H7 (cell line): ENCODE results near the gene CASKIN1. TPM values are rescaled to one million over a fixed set of nuclear protein-coding genes. Genes with fewer than 3 reads are reported as not detected.
A peak's percentile ranks its signal among the peaks of the same experiment; 100 is the strongest.
"Not testable (repeated sequence)": the region's sequence is repeated elsewhere in the genome, so short reads cannot be mapped to it uniquely, and the experiment has no call there.

Experiments used
- DNase-seq: peaks from one replicate; pipeline ENCODE4 v3.0.0; 2012
- H3K27me3 ChIP-seq: 2 replicates; pipeline ENCODE4 v1.6.0; 2011; ENCODE audit warnings: mild to moderate bottlenecking, low read length; ENCODE audit not compliant: control insufficient read depth, insufficient read depth
- H3K36me3 ChIP-seq: replicated peaks from 2 replicates; pipeline ENCODE4 v1.5.1; 2011; ENCODE audit warnings: low read length; ENCODE audit not compliant: control insufficient read depth, insufficient read depth
- H3K4me3 ChIP-seq: 2 replicates; pipeline ENCODE4 v1.5.1; 2011; ENCODE audit warnings: low read depth, mild to moderate bottlenecking, control low read depth, low read length, moderate library complexity; ENCODE audit not compliant: insufficient read depth
- total RNA-seq: library from RNA; depleted of rRNA; stranded (reverse); fragments of >200 nt; shearing (Covaris generic); gene quantifications from 2 replicates; pipeline ENCODE4 v1.2.3, GENCODE V29; 2014; rRNA removed

Gene CASKIN1
- 1.5 and 2.0 TPM in 2 replicates for total RNA-seq

GRCh38 chr16:2196162-2196980 lies at the start of gene CASKIN1:
Gene CASKIN1 (minus strand): TSS chr16:2196605. CDS start chr16:2196432, 173 bp downstream.
- DNase-seq: peak; percentile 94
- H3K27me3 ChIP-seq: peaks cover 35% of the 10 kb centered on the region

DNA sequence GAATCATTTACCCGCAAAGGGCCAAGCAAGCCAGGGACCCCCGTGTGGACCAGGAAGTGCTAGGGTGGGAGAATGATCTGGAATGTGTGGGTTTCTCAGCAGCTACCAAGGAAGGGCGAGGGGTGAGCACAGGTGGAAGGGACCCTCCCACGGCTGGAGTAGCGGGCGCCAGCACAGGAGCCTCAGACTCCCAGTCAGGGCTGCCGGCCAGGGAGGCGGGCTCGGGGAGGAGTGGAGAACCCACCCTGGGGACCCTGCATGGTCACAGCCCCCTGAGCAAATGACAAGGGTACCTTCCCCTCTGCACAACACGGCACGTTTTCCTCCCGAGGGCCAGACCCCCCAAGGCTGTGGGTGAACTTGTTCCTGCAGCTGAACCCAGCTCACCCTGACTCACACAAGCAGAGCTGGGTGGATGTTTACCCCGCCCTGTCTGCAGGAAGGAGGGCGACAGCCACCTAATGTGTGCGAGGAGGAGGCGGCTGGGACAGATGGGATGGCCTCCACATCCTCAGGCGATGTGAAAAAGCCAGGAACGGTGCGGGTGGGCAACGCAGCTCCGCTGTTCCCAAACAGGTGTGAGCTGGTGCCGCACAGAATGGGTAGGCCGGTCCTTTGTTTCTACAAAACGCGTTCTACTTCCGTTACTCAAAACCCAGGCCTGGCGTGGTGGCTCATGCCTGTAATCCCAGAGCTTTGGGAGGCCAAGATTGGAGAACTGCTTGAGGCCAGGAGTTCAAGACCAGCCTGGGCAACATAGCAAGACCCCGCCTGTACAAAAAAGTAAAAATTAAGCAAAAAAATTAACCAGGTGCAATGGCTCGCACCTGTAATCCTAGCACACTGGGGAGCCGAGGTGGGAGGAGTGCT lies 48.8 kb upstream of the CASKIN1 start:
- peak; percentile 59 for DNase-seq
- no peak overlapping the region for H3K4me3 ChIP-seq
- H3K36me3 ChIP-seq: peaks cover 11% of the 10 kb centered on the region
- H3K27me3 ChIP-seq: no peaks in the 10 kb centered on the region

More at GRCh38 chr16:2196162-2196980, at the start of gene CASKIN1:
- no peaks in the 10 kb centered on the region for H3K36me3 ChIP-seq
- H3K4me3 ChIP-seq: peak within 1 kb of the TSS; percentile 47

DNA sequence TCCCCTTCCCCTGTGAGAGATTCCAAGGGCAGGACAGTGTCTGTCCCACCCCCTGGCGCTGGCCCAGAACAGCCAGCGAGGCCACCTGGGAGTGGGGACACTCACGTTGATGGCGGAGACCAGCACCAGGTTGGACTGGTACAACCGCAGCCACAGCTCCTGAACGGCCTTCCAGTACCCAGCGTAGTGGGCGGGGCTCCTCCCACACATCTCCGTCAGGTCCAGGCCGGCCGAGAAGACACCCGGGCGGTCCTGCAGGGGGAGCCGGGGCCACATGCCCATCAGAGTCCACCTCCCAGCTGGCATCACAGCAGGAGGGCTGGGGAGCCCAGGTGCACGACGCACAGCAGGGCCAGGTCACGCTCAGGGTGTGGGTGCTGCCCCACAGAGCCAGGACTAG lies 47.9 kb upstream of the CASKIN1 start:
- peak; percentile 86 for DNase-seq
- Histone ChIP-seq H3K27me3 (no peaks in the 10 kb centered on the region), H3K4me3 (no peak overlapping the region), H3K36me3 (peaks cover 11% of the 10 kb centered on the region)

DNA sequence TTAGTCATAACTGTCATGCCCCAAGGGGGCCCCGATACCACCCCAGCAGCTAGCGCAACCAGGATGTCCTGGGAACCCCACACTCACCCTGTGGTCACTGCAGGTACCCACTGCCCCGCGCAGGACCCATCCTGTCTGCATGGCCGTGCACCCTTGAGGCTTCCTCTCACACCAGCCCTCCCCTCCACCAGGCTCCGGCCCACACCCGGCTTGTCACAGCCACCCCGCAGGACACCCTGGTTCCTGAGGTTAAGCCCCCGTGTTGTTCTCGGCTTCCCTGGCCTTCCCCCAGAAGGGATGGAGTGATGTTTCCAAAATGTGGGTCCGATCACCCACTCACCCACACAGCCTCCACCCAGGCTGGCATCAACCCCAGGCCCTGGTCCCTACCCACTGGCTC lies 47.4 kb upstream of the CASKIN1 start:
- Histone ChIP-seq H3K4me3 (no peak overlapping the region), H3K36me3 (peaks cover 11% of the 10 kb centered on the region), H3K27me3 (no peaks in the 10 kb centered on the region)
- DNase-seq: peak; percentile 52

GRCh38 chr16:2243031-2243528 lies 46.7 kb upstream of the CASKIN1 start:
- Histone ChIP-seq H3K36me3 (peaks cover 11% of the 10 kb centered on the region), H3K27me3 (peaks cover 2% of the 10 kb centered on the region), H3K4me3 (no peak overlapping the region)
- peak; percentile 86 for DNase-seq

DNA sequence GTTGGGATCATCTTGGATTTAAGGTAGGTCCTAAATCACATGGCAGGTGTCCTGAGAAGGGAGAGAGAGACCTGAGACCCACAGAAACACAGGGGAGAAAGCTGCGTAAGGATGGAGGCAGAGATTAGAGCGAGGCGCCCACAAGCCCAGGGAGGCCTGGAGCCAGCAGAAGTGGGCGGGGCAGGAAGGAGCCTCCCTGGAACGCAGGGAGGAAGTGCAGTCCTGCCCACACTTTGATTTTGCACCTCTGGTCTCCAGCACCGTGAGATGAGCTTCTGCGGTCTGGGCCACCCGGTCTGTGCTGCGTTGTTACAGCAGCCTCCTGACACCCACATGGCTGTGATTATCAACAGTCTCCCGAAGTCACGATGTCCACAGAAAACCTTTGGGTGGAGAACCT lies 46.2 kb upstream of the CASKIN1 start:
- peak; percentile 44 for DNase-seq
- Histone ChIP-seq H3K36me3 (peaks cover 11% of the 10 kb centered on the region), H3K4me3 (no peak overlapping the region), H3K27me3 (peaks cover 7% of the 10 kb centered on the region)

DNA sequence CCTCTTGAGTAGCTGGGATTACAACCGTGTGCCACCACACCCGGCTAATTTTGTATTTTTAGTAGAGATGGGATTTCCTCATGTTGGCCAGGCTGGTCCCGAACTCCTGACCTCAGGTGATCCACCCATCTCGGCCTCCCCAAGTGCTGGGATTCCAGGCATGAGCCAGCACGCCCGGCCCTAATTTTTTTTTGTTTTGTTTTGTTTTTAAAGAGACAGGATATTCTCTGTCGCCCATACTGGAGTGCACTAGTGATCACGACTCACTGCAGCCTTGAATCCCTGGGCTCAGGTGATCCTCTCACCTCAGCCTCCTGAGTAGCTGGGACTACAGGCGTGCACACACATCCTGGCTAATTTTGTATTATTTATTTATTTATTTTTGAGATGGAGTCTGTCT lies 43.9 kb upstream of the CASKIN1 start:
- not testable (repeated sequence) for H3K4me3 ChIP-seq, DNase-seq, H3K36me3 ChIP-seq
- peaks cover 22% of the 10 kb centered on the region for H3K27me3 ChIP-seq

GRCh38 chr16:2238838-2239675 lies 42.7 kb upstream of the CASKIN1 start:
- peak; percentile 89 for DNase-seq
- Histone ChIP-seq H3K36me3 (peaks cover 2% of the 10 kb centered on the region), H3K27me3 (peaks cover 22% of the 10 kb centered on the region), H3K4me3 (no peak overlapping the region)

- Histone ChIP-seq H3K4me3 (no peak overlapping the region), H3K36me3 (peaks cover 2% of the 10 kb centered on the region), H3K27me3 (peaks cover 22% of the 10 kb centered on the region)
- DNase-seq: peak; percentile 86
Observed at GRCh38 chr16:2238150-2238837, 41.9 kb upstream of the CASKIN1 start.

DNA sequence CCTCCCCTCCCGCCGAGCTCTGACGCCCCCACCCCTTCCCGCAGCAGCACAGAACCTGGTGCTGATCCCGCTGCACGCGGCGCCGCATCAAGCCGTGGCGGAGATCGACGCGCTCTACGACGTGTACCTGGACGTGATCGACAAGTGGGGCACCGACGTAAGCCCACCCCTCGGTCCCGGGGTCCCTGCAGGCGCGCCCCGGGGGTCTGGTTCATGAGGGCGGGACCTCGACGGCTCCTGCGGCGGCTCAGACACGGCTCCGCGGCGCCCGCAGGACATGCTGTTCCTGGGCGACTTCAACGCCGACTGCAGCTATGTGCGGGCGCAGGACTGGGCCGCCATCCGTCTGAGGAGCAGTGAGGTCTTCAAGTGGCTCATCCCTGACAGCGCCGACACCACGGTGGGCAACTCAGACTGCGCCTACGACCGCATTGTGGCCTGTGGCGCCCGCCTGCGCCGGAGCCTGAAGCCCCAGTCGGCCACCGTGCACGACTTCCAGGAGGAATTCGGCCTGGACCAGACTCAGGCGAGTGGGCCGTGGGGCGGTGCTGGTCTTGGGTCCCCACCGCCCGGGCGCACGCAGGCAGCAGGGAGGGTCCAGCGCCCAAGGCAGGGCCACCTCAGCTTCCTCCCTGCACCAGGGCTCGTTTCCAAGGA lies 41.2 kb upstream of the CASKIN1 start:
- Histone ChIP-seq H3K4me3 (peak overlapping the region; percentile 33; the same call in 1 of the 2 replicates), H3K36me3 (peaks cover 2% of the 10 kb centered on the region), H3K27me3 (peaks cover 22% of the 10 kb centered on the region)
- DNase-seq: peak; percentile 88

GRCh38 chr16:2237102-2237482 lies 40.7 kb upstream of the CASKIN1 start:
- Histone ChIP-seq H3K4me3 (peak overlapping the region; percentile 33), H3K36me3 (no peaks in the 10 kb centered on the region), H3K27me3 (peaks cover 22% of the 10 kb centered on the region)
- peak; percentile 88 for DNase-seq

DNA sequence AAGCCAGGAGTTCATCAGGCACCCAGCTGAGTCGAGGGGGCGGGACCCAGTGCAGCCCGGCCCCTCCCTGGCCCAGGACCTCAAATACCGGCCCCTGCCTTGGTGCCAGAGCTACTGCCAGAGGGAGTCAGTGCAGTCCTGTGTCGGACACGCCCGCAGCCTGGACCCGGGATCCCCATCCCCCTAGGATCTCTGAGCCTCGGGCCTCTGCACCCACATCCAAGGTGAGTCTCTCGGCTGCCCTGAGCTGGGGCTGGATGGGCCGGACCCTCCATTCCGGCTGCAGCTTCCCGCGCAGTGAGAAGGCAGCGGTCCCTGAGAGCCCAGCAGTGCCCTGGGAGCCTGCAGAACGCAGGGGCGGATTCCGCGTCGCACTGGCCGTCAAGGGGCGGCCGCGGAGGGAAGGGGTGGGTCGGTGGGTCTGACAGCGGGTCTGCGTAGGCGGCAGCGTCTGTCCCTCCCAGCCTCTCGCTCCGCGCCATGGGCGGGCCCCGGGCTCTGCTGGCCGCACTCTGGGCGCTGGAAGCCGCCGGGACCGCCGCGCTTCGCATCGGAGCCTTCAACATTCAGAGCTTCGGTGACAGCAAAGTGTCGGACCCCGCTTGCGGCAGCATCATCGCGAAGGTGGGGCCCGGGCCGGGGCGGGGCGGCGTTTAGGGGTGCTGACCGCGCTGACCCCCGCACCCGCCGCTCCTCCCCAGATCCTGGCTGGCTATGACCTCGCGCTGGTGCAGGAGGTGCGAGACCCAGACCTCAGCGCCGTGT lies 40.1 kb upstream of the CASKIN1 start, which contains the start of gene DNASE1L2:
DNASE1L2 (plus strand) TSS at position 108 of the 765 bp plus-strand sequence; CDS start at position 481, 373 bp downstream.
- H3K27me3 ChIP-seq: peaks cover 22% of the 10 kb centered on the region
- H3K4me3 ChIP-seq: peak within 1 kb of the TSS; percentile 33
- DNase-seq: peak; percentile 94
- no peaks in the 10 kb centered on the region; the same call in 1 of the 2 replicates for H3K36me3 ChIP-seq
